ENCODE data around the gene BSPH1. TPM values are rescaled to one million over a fixed set of nuclear protein-coding genes. Genes with fewer than 3 reads are reported as not detected.
A peak's percentile ranks its signal among the peaks of the same experiment; 100 is the strongest.
"Not testable (repeated sequence)": the region's sequence is repeated elsewhere in the genome, so short reads cannot be mapped to it uniquely, and the experiment has no call there.

The BSPH1 gene
- total and polyA plus RNA-seq, 2 donors from 2014 or later = not detected

DNA sequence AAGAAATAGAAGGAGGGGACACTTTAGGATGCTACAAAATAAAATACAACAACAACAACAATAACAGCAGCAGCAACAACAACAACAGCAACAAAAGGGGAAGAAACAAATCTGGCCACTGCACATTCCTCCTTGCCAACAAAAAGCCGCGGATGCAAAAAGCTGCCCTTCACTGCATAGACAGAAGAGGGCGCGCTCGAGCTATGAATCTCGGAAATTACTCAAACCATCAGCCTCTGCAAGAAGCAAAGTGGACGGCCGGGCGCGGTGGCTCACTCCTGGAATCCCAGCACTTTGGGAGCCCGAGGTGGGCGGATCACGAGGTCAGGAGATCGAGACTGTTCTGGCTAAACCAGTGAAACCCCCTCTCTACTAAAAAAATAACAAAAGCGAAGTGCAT, 71.9 kb downstream of the BSPH1 start:
- intact Hi-C loops (cut with DNase I); H3K4me3 ChIP-seq (ENCODE audit: low read length in 3 of 3); H3K9ac ChIP-seq (ENCODE audit: low read length in 3 of 3); H3K4me1 ChIP-seq (ENCODE audit: control insufficient read depth in 2 of 3, insufficient read depth in 2 of 3, low read depth in 1 of 3, low read length in 3 of 3); H3K27me3 ChIP-seq (ENCODE audit: control insufficient read depth, insufficient read depth, low read length); DNase-seq; H3K27ac ChIP-seq (ENCODE audit: low read depth in 2 of 2, low read length in 2 of 2); H3K9me3 ChIP-seq (ENCODE audit: control insufficient read depth in 2 of 3, insufficient read depth in 1 of 3, low read length in 3 of 3); H3K36me3 ChIP-seq (ENCODE audit: control insufficient read depth in 2 of 3, insufficient read depth in 3 of 3, low read length in 3 of 3); FAIRE-seq: not testable (repeated sequence)
- TF ChIP-seq CTCF (IDR thresholded peaks at IDR 0.05; ENCODE audit: borderline replicate concordance, extremely low read depth, insufficient read depth) = peak; percentile 41

Other genes starting within 250 kb of the BSPH1 start
- 305 TPM for gene NOP53, start 246.6 kb downstream of the BSPH1 start, total RNA-seq
- gene NOP53, start 246.6 kb downstream of the BSPH1 start, polyA plus RNA-seq (ENCODE audit: insufficient read depth, low read depth, low replicate concordance) = 258 TPM
- 254 TPM for gene SELENOW, start 213.5 kb downstream of the BSPH1 start, total RNA-seq
- gene SELENOW, start 213.5 kb downstream of the BSPH1 start, polyA plus RNA-seq (ENCODE audit: insufficient read depth, low read depth, low replicate concordance) = 530 TPM
- gene TPRX1, start 187.6 kb downstream of the BSPH1 start, total RNA-seq = not detected
- gene TPRX1, start 187.6 kb downstream of the BSPH1 start, polyA plus RNA-seq (ENCODE audit: insufficient read depth, low read depth, low replicate concordance) = not detected
- gene CRX, start 170.2 kb downstream of the BSPH1 start, total RNA-seq = not detected
- gene CRX, start 170.2 kb downstream of the BSPH1 start, polyA plus RNA-seq (ENCODE audit: insufficient read depth, low read depth, low replicate concordance) = not detected
- not detected for gene TPRX2, start 132.9 kb downstream of the BSPH1 start, total RNA-seq
- not detected for gene TPRX2, start 132.9 kb downstream of the BSPH1 start, polyA plus RNA-seq (ENCODE audit: insufficient read depth, low read depth, low replicate concordance)
- not detected for gene SULT2A1, start 105.9 kb downstream of the BSPH1 start, total RNA-seq
- gene SULT2A1, start 105.9 kb downstream of the BSPH1 start, polyA plus RNA-seq (ENCODE audit: insufficient read depth, low read depth, low replicate concordance) = not detected
- not detected for gene ELSPBP1, start 2.5 kb upstream of the BSPH1 start, total RNA-seq
- not detected for gene ELSPBP1, start 2.5 kb upstream of the BSPH1 start, polyA plus RNA-seq (ENCODE audit: insufficient read depth, low read depth, low replicate concordance)
- not detected for gene CABP5, start 51.9 kb upstream of the BSPH1 start, total RNA-seq
- gene CABP5, start 51.9 kb upstream of the BSPH1 start, polyA plus RNA-seq (ENCODE audit: insufficient read depth, low read depth, low replicate concordance) = not detected
- gene PLA2G4C, start 118.6 kb upstream of the BSPH1 start, total RNA-seq = 16.5 TPM
- gene PLA2G4C, start 118.6 kb upstream of the BSPH1 start, polyA plus RNA-seq (ENCODE audit: insufficient read depth, low read depth, low replicate concordance) = 11.0 TPM
- 25.9 TPM for gene LIG1, start 178.2 kb upstream of the BSPH1 start, total RNA-seq
- gene LIG1, start 178.2 kb upstream of the BSPH1 start, polyA plus RNA-seq (ENCODE audit: insufficient read depth, low read depth, low replicate concordance) = 14.0 TPM
- 7.8 TPM for gene ZSWIM9, start 178.5 kb upstream of the BSPH1 start, total RNA-seq
- 5.5 TPM for gene ZSWIM9, start 178.5 kb upstream of the BSPH1 start, polyA plus RNA-seq (ENCODE audit: insufficient read depth, low read depth, low replicate concordance)